Lung (tissue), 12 donors: ENCODE measurements around the gene POLN. TPM values are rescaled to one million over a fixed set of nuclear protein-coding genes. Genes with fewer than 3 reads are reported as not detected.

Source experiments
- ATAC-seq: fragments of 200-7000 bp; cut with Tn5 transposase; one replicate; pipeline ENCODE4 v1.9.1; 2020; ENCODE audit warnings: moderate number of reproducible peaks; ENCODE audit not compliant: insufficient read depth, low FRiP score
- DNase-seq, 3 donors: peaks; one replicate each; pipeline ENCODE4 v3.0.0-alpha.2; 2013 to 2017
- H3K27ac ChIP-seq, 2 donors: one replicate each; pipeline ENCODE4 v1.5.1; 2013; ENCODE audit warnings: mild to moderate bottlenecking in 2 of 2, moderate library complexity in 2 of 2, control low read depth in 1 of 2, inconsistent platforms in 1 of 2, low read depth in 1 of 2, low read length in 1 of 2
- H3K27me3 ChIP-seq, 3 donors: one replicate each; pipeline ENCODE4 v1.5.1; 2013; ENCODE audit warnings: low read length in 2 of 3; ENCODE audit not compliant: control insufficient read depth in 3 of 3, insufficient read depth in 3 of 3
- H3K36me3 ChIP-seq, 4 donors: one replicate each; pipeline ENCODE4 v1.5.1; 2013; ENCODE audit warnings: low read length in 4 of 4, mild to moderate bottlenecking in 1 of 4, moderate library complexity in 1 of 4; ENCODE audit not compliant: control insufficient read depth in 4 of 4, insufficient read depth in 4 of 4
- H3K4me1 ChIP-seq, 5 donors: one replicate each; pipeline ENCODE4 v1.5.1; 2013; ENCODE audit warnings: low read length in 5 of 5, mild to moderate bottlenecking in 2 of 5, moderate library complexity in 1 of 5; ENCODE audit not compliant: control insufficient read depth in 5 of 5, insufficient read depth in 5 of 5
- H3K4me3 ChIP-seq: one replicate; pipeline ENCODE4 v1.5.1; 2013; ENCODE audit warnings: mild to moderate bottlenecking, control low read depth, moderate library complexity
- H3K9ac ChIP-seq, 2 donors: one replicate each; pipeline ENCODE4 v1.5.1; 2013; ENCODE audit warnings: low read length in 2 of 2, control low read depth in 1 of 2; ENCODE audit not compliant: insufficient read depth in 1 of 2
- H3K9me3 ChIP-seq, 4 donors: one replicate each; pipeline ENCODE4 v1.5.1; 2013; ENCODE audit warnings: low read length in 3 of 4, mild to moderate bottlenecking in 1 of 4, moderate library complexity in 1 of 4; ENCODE audit not compliant: control insufficient read depth in 4 of 4, insufficient read depth in 3 of 4
- CTCF ChIP-seq: IDR thresholded peaks from 2 replicates; pipeline ENCODE4 v1.5.1; 2012; ENCODE audit warnings: mild to moderate bottlenecking; ENCODE audit errors: control extremely low read depth, extremely low read depth
- WGBS, 2 donors: extraction: QIAGEN DNeasy Blood & Tissue Kit; methylation state at CpG; one replicate each; pipeline ENCODE4 v1.1.7; 2013; 5-methylcytosine and 5-hydroxymethylcytosine counted together
- polyA plus RNA-seq, 2 donors: library from polyadenylated mRNA; stranded (reverse); fragments of 200-250 nt; gene quantifications; one replicate each; pipeline ENCODE4 v1.2.1, GENCODE V29; 2013
- total RNA-seq, 2 donors: library from RNA; depleted of rRNA in 1 of 2; stranded (reverse); fragments of >200 nt in 1 of 2; gene quantifications; one replicate each; pipeline ENCODE4 v1.2.1, GENCODE V29; 2014 to 2021
- donor health status: control.
- donor health status: control.
- donor health status: Bipolar disorder and iron deficiency.
- donor health status: healthy.
- donor health status: DM: yes; HTN: yes; CAD: no.

POLN gene
- total and polyA plus RNA-seq, 4 donors, result 0.68 to 3.7 (median 2.2) TPM

- WGBS, 2 donors, result 91 to 92% methylated on average over 6 of the region's 6 CpGs
- Histone ChIP-seq H3K9me3 (peaks cover 0 to 18% (median 3%) of the 10 kb centered on the region in 4 donors), H3K27ac (no peak overlapping the region), H3K4me1 (no peaks in the 10 kb centered on the region), H3K9ac (no peak overlapping the region), H3K36me3 (no peaks in the 10 kb centered on the region), H3K4me3 (no peak overlapping the region), H3K27me3 (no peaks in the 10 kb centered on the region)
- DNase-seq (no peak), ATAC-seq (no peak)
- no peak for TF ChIP-seq CTCF
Measured at GRCh38 chr4:2093265-2093664, 148.7 kb downstream of the POLN start.

- no peak overlapping the region for H3K4me3 ChIP-seq
- no peak overlapping the region for H3K27ac ChIP-seq
- H3K4me1 ChIP-seq, result no peaks in the 10 kb centered on the region
- ATAC-seq (no peak), DNase-seq (no peak)
- WGBS, 2 donors, result 93 to 98% methylated on average over 6 of the region's 6 CpGs
- no peak for TF ChIP-seq CTCF
- no peaks in the 10 kb centered on the region for H3K36me3 ChIP-seq
- H3K9ac ChIP-seq, result no peak overlapping the region
- H3K9me3 ChIP-seq, result peaks cover 0 to 18% (median 3%) of the 10 kb centered on the region in 4 donors
- no peaks in the 10 kb centered on the region for H3K27me3 ChIP-seq
Measured at GRCh38 chr4:2092669-2093053, 149.3 kb downstream of the POLN start.

GRCh38 chr4:2091990-2092668 is 149.8 kb downstream of the POLN start:
- DNase-seq (no peak), ATAC-seq (no peak)
- Histone ChIP-seq H3K27ac (no peak overlapping the region), H3K4me3 (no peak overlapping the region), H3K4me1 (no peaks in the 10 kb centered on the region), H3K9ac (no peak overlapping the region), H3K27me3 (no peaks in the 10 kb centered on the region), H3K9me3 (peaks cover 0 to 16% (median 3%) of the 10 kb centered on the region in 4 donors), H3K36me3 (no peaks in the 10 kb centered on the region)
- 89 to 93% methylated on average over 15 of the region's 15 CpGs for WGBS, 2 donors
- no peak for TF ChIP-seq CTCF

- DNase-seq, result no peak
- TF ChIP-seq CTCF, result no peak
- no peak overlapping the region for H3K9ac ChIP-seq
- H3K4me1 ChIP-seq, result no peaks in the 10 kb centered on the region
- no peak overlapping the region for H3K27ac ChIP-seq
- no peak for ATAC-seq
- WGBS, 2 donors, result 84 to 93% methylated on average over 1 of the region's 1 CpG
- H3K4me3 ChIP-seq, result no peak overlapping the region
- no peaks in the 10 kb centered on the region for H3K27me3 ChIP-seq
- no peaks in the 10 kb centered on the region for H3K36me3 ChIP-seq
- peaks cover 0 to 7% (median 0%) of the 10 kb centered on the region in 4 donors for H3K9me3 ChIP-seq
Measured at GRCh38 chr4:2090642-2091041, 151.3 kb downstream of the POLN start.
